Endothelial cell of umbilical vein (primary cell): ENCODE results near the gene KCNJ16. TPM values are rescaled to one million over a fixed set of nuclear protein-coding genes. Genes with fewer than 3 reads are reported as not detected.

Source experiments
- BruUV-seq: library from RNA; stranded (reverse); fragments of 400-500 nt; replicated peaks from 2 replicates; lab custom pipeline; 2021; lab: Mats Ljungman, UMichigan
- CTCF ChIA-PET: fragments of 300-600, 350-600 bp; sonication (Branson Sonifier 250); formaldehyde crosslinking; loops from one replicate; lab custom pipeline; 2021; ENCODE audit warnings: antibody characterized with exemption, inconsistent platforms; lab: Charles Lee
- POLR2A ChIA-PET: fragments of 300-600, 350-600 bp; sonication (Branson Sonifier 250); formaldehyde crosslinking; loops from one replicate; lab custom pipeline; 2021; ENCODE audit warnings: antibody characterized with exemption, inconsistent platforms; lab: Charles Lee
- DNase-seq: peaks from one replicate; pipeline ENCODE4 v3.0.0-alpha.2; 2011; ENCODE audit warnings: low read depth, low spot score
- FAIRE-seq: peaks from 2 replicates; lab custom pipeline; 2011; peaks lifted over from hg19 to GRCh38; lab: Jason Lieb, UNC
- H2AFZ ChIP-seq: 2 replicates; pipeline ENCODE4 v1.6.0; 2012; ENCODE audit warnings: low read depth, low read length, control low read depth, inconsistent platforms
- H3K27ac ChIP-seq: 2 replicates; pipeline ENCODE4 v1.5.1; 2011; ENCODE audit warnings: low read depth, mild to moderate bottlenecking, control low read depth, low read length, moderate library complexity; ENCODE audit not compliant: insufficient read depth
- H3K27me3 ChIP-seq, 2 experiments: 2 replicates each; pipeline versions ENCODE4 v1.6.0 to v1.6.1; 2011; ENCODE audit warnings: low read length in 2 of 2, mixed read lengths in 1 of 2; ENCODE audit not compliant: control insufficient read depth in 2 of 2, insufficient read depth in 2 of 2
- H3K36me3 ChIP-seq, 2 experiments: 2 replicates in 1 of 2; 3 replicates in 1 of 2; pipeline ENCODE4 v1.5.1; 2011; ENCODE audit warnings: low read length in 2 of 2, mild to moderate bottlenecking in 1 of 2, moderate library complexity in 1 of 2; ENCODE audit not compliant: control insufficient read depth in 2 of 2, insufficient read depth in 2 of 2; ENCODE audit errors: extremely low read depth in 1 of 2
- H3K4me1 ChIP-seq: 3 replicates; pipeline ENCODE4 v1.5.1; 2011; ENCODE audit warnings: mild to moderate bottlenecking, low read length; ENCODE audit not compliant: control insufficient read depth, insufficient read depth; ENCODE audit errors: extremely low read depth
- H3K4me2 ChIP-seq: 2 replicates; pipeline ENCODE4 v1.6.1; 2011; ENCODE audit warnings: low read length, control low read depth, mixed read lengths; ENCODE audit not compliant: insufficient read depth
- H3K4me3 ChIP-seq, 3 experiments: fragments of 200-600 bp in 1 of 3; sonication (generic), shearing (Covaris generic) in 1 of 3; replicated peaks in 1 of 3; 2 replicates each; pipeline ENCODE4 v1.5.1; 2011 to 2016; ENCODE audit warnings: control low read depth in 3 of 3, low read length in 3 of 3, mild to moderate bottlenecking in 2 of 3, inconsistent platforms in 1 of 3, low read depth in 1 of 3, moderate library complexity in 1 of 3; ENCODE audit not compliant: insufficient read depth in 1 of 3
- H3K79me2 ChIP-seq: 2 replicates; pipeline ENCODE4 v1.6.0; 2012; ENCODE audit warnings: low read length, inconsistent platforms; ENCODE audit not compliant: control insufficient read depth, insufficient read depth
- H3K9ac ChIP-seq: replicated peaks from 2 replicates; pipeline ENCODE3; 2011; ENCODE audit warnings: low read length, control low read depth; ENCODE audit not compliant: insufficient read depth; ENCODE audit errors: extremely low read depth
- H3K9me1 ChIP-seq: replicated peaks from 3 replicates; pipeline ENCODE4 v1.6.0; 2011; ENCODE audit warnings: mild to moderate bottlenecking, low read length; ENCODE audit not compliant: control insufficient read depth, insufficient read depth; ENCODE audit errors: extremely low read depth
- H3K9me3 ChIP-seq: replicated peaks from 2 replicates; pipeline ENCODE4 v1.5.1; 2012; ENCODE audit warnings: low read length, inconsistent platforms; ENCODE audit not compliant: control insufficient read depth, insufficient read depth
- H4K20me1 ChIP-seq: replicated peaks from 2 replicates; pipeline ENCODE3; 2011; ENCODE audit warnings: mild to moderate bottlenecking, low read length; ENCODE audit not compliant: control insufficient read depth, insufficient read depth; ENCODE audit errors: extremely low read depth
- EZH2 ChIP-seq: IDR thresholded peaks from 2 replicates; pipeline ENCODE4 v1.6.1; 2012; ENCODE audit warnings: borderline replicate concordance, low read depth, mild to moderate bottlenecking, moderate library complexity, low read length, inconsistent platforms; ENCODE audit not compliant: severe bottlenecking
- FOS ChIP-seq: IDR thresholded peaks from 2 replicates; pipeline ENCODE4 v1.6.1; 2011; ENCODE audit warnings: mild to moderate bottlenecking, low read length, moderate library complexity, borderline replicate concordance; ENCODE audit not compliant: insufficient read depth
- GATA2 ChIP-seq: IDR thresholded peaks from 2 replicates; pipeline ENCODE4 v1.7.0; 2011; ENCODE audit warnings: low read depth, mild to moderate bottlenecking, moderate library complexity, mixed read lengths, low read length; ENCODE audit not compliant: insufficient read length, insufficient read depth
- JUN ChIP-seq: IDR thresholded peaks from 2 replicates; pipeline ENCODE4 v1.6.1; 2011; ENCODE audit warnings: borderline replicate concordance, low read depth; ENCODE audit not compliant: insufficient read length, insufficient read depth
- MYC ChIP-seq: IDR thresholded peaks from one replicate; pipeline ENCODE4 v1.6.1; 2011; ENCODE audit warnings: mild to moderate bottlenecking, low read depth, low read length
- POLR2A ChIP-seq: IDR thresholded peaks from 2 replicates; pipeline ENCODE4 v1.6.1; 2012; ENCODE audit warnings: low read depth, mild to moderate bottlenecking, control low read depth, low read length
- POLR2AphosphoS5 ChIP-seq: IDR thresholded peaks from 2 replicates; pipeline ENCODE4 v1.6.1; 2012; ENCODE audit warnings: low read depth, mild to moderate bottlenecking, control low read depth, low read length, moderate library complexity; ENCODE audit not compliant: insufficient read depth
- dilution Hi-C: fragments of 300-500 bp; cut with MboI; formaldehyde crosslinking; loops from one replicate; pipeline ENCODE4 v1.15.0; 2019; ENCODE audit warnings: low sequenced_read_pairs; ENCODE audit not compliant: extremely low pct_ligation_motif_present
- intact Hi-C: fragments of 100-400 bp; cut with micrococcal nuclease; formaldehyde crosslinking; loops from one replicate; pipeline ENCODE4 v1.10.0; 2022
- polyA plus RNA-seq, 4 experiments: library from polyadenylated mRNA; depleted of rRNA in 3 of 4; stranded (reverse) in 3 of 4; unstranded in 1 of 4; fragments of >200 nt; gene quantifications; 2 replicates each; pipeline versions ENCODE4 v1.2.1 to v1.2.3, GENCODE V29; 2011 to 2012; ENCODE audit warnings: missing spikeins in 1 of 4
- total RNA-seq: library from RNA; stranded (reverse); gene quantifications from 2 replicates; pipeline ENCODE4 v1.2.3, GENCODE V29; 2021
- TF ChIP-seq, protein P1 (sequence below): IDR thresholded peaks from 2 replicates; pipeline ENCODE4 v1.6.1; 2011; ENCODE audit not compliant: insufficient read depth, insufficient read length
- TF ChIP-seq, protein P2 (sequence below), 2 donors: IDR thresholded peaks; 1 replicate in 1 of 2; 2 replicates in 1 of 2; pipeline ENCODE4 v1.5.1; 2011; ENCODE audit warnings: low read length in 2 of 2, mild to moderate bottlenecking in 2 of 2, moderate library complexity in 2 of 2, control low read depth in 1 of 2, inconsistent platforms in 1 of 2, low read depth in 1 of 2; ENCODE audit not compliant: insufficient read depth in 1 of 2; ENCODE audit errors: extremely low read depth in 1 of 2

Gene KCNJ16
- total and polyA plus RNA-seq, 2 donors (not counting 3 experiments of a cell fraction or from before 2014, with no cell fraction given), result 0.07 TPM; not detected in 1

DNA sequence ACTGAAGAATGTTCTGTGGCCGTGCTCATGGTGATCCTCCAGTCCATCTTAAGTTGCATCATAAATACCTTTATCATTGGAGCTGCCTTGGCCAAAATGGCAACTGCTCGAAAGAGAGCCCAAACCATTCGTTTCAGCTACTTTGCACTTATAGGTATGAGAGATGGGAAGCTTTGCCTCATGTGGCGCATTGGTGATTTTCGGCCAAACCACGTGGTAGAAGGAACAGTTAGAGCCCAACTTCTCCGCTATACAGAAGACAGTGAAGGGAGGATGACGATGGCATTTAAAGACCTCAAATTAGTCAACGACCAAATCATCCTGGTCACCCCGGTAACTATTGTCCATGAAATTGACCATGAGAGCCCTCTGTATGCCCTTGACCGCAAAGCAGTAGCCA is 57.5 kb downstream of the KCNJ16 start:
- FAIRE-seq (no peak), DNase-seq (no peak)
- no peaks in the 10 kb centered on the region for H4K20me1 ChIP-seq
- H3K79me2 ChIP-seq, result no peaks in the 10 kb centered on the region
- dilution Hi-C loops, result no loop called here
- no peaks in the 10 kb centered on the region for H3K9me1 ChIP-seq
- no TSS peak for BruUV-seq
- no peak overlapping the region for H3K27ac ChIP-seq
- H3K4me3 ChIP-seq, result no peak overlapping the region
- no peak for TF ChIP-seq POLR2A
- no peak for TF ChIP-seq FOS
- TF ChIP-seq MYC, result no peak
- TF ChIP-seq, protein P1, sequence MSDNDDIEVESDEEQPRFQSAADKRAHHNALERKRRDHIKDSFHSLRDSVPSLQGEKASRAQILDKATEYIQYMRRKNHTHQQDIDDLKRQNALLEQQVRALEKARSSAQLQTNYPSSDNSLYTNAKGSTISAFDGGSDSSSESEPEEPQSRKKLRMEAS, result no peak
- TF ChIP-seq POLR2AphosphoS5, result no peak
- TF ChIP-seq, protein P2, sequence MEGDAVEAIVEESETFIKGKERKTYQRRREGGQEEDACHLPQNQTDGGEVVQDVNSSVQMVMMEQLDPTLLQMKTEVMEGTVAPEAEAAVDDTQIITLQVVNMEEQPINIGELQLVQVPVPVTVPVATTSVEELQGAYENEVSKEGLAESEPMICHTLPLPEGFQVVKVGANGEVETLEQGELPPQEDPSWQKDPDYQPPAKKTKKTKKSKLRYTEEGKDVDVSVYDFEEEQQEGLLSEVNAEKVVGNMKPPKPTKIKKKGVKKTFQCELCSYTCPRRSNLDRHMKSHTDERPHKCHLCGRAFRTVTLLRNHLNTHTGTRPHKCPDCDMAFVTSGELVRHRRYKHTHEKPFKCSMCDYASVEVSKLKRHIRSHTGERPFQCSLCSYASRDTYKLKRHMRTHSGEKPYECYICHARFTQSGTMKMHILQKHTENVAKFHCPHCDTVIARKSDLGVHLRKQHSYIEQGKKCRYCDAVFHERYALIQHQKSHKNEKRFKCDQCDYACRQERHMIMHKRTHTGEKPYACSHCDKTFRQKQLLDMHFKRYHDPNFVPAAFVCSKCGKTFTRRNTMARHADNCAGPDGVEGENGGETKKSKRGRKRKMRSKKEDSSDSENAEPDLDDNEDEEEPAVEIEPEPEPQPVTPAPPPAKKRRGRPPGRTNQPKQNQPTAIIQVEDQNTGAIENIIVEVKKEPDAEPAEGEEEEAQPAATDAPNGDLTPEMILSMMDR (IDR thresholded peaks at IDR 0.05; ENCODE audit: extremely low read depth in 1 of 2, insufficient read depth in 1 of 2, low read depth in 1 of 2, low read length in 2 of 2), result no peak
- TF ChIP-seq EZH2, result no peak
- TF ChIP-seq JUN, result no peak
- TF ChIP-seq GATA2, result no peak
- H3K9me3 ChIP-seq, result no peaks in the 10 kb centered on the region
- H3K27me3 ChIP-seq, result no peaks in the 10 kb centered on the region
- POLR2A ChIA-PET, result no interaction called here
- intact Hi-C loops, result no loop called here
- no peak overlapping the region for H3K4me2 ChIP-seq
- H2AFZ ChIP-seq, result no peak overlapping the region
- peaks cover 6% of the 10 kb centered on the region for H3K4me1 ChIP-seq
- H3K36me3 ChIP-seq, result no peaks in the 10 kb centered on the region
- no peak overlapping the region for H3K9ac ChIP-seq
- CTCF ChIA-PET, result interaction anchor here (0.8 to 3.2 kb wide), 3 partner anchors 12 to 526 kb away, joined by 3 to 8 read pairs (median 4); no protein-coding TSS in a partner anchor
